Endothelial cell of umbilical vein (primary cell): ENCODE results near the gene DAGLB. TPM values are rescaled to one million over a fixed set of nuclear protein-coding genes. Genes with fewer than 3 reads are reported as not detected.
"Not testable (repeated sequence)": the region's sequence is repeated elsewhere in the genome, so short reads cannot be mapped to it uniquely, and the experiment has no call there.

Experiments used
- BruUV-seq: library from RNA; stranded (reverse); fragments of 400-500 nt; replicated peaks from 2 replicates; lab custom pipeline; 2021; lab: Mats Ljungman, UMichigan
- CTCF ChIA-PET: fragments of 300-600, 350-600 bp; sonication (Branson Sonifier 250); formaldehyde crosslinking; loops from one replicate; lab custom pipeline; 2021; ENCODE audit warnings: antibody characterized with exemption, inconsistent platforms; lab: Charles Lee
- POLR2A ChIA-PET: fragments of 300-600, 350-600 bp; sonication (Branson Sonifier 250); formaldehyde crosslinking; loops from one replicate; lab custom pipeline; 2021; ENCODE audit warnings: antibody characterized with exemption, inconsistent platforms; lab: Charles Lee
- DNase-seq: peaks from one replicate; pipeline ENCODE4 v3.0.0-alpha.2; 2011; ENCODE audit warnings: low read depth, low spot score
- FAIRE-seq: peaks from 2 replicates; lab custom pipeline; 2011; peaks lifted over from hg19 to GRCh38; lab: Jason Lieb, UNC
- H2AFZ ChIP-seq: 2 replicates; pipeline ENCODE4 v1.6.0; 2012; ENCODE audit warnings: low read depth, low read length, control low read depth, inconsistent platforms
- H3K27ac ChIP-seq: 2 replicates; pipeline ENCODE4 v1.5.1; 2011; ENCODE audit warnings: low read depth, mild to moderate bottlenecking, control low read depth, low read length, moderate library complexity; ENCODE audit not compliant: insufficient read depth
- H3K27me3 ChIP-seq, 2 experiments: 2 replicates each; pipeline versions ENCODE4 v1.6.0 to v1.6.1; 2011; ENCODE audit warnings: low read length in 2 of 2, mixed read lengths in 1 of 2; ENCODE audit not compliant: control insufficient read depth in 2 of 2, insufficient read depth in 2 of 2
- H3K36me3 ChIP-seq, 2 experiments: 2 replicates in 1 of 2; 3 replicates in 1 of 2; pipeline ENCODE4 v1.5.1; 2011; ENCODE audit warnings: low read length in 2 of 2, mild to moderate bottlenecking in 1 of 2, moderate library complexity in 1 of 2; ENCODE audit not compliant: control insufficient read depth in 2 of 2, insufficient read depth in 2 of 2; ENCODE audit errors: extremely low read depth in 1 of 2
- H3K4me1 ChIP-seq: 3 replicates; pipeline ENCODE4 v1.5.1; 2011; ENCODE audit warnings: mild to moderate bottlenecking, low read length; ENCODE audit not compliant: control insufficient read depth, insufficient read depth; ENCODE audit errors: extremely low read depth
- H3K4me2 ChIP-seq: 2 replicates; pipeline ENCODE4 v1.6.1; 2011; ENCODE audit warnings: low read length, control low read depth, mixed read lengths; ENCODE audit not compliant: insufficient read depth
- H3K4me3 ChIP-seq, 3 experiments: fragments of 200-600 bp in 1 of 3; sonication (generic), shearing (Covaris generic) in 1 of 3; replicated peaks in 1 of 3; 2 replicates each; pipeline ENCODE4 v1.5.1; 2011 to 2016; ENCODE audit warnings: control low read depth in 3 of 3, low read length in 3 of 3, mild to moderate bottlenecking in 2 of 3, inconsistent platforms in 1 of 3, low read depth in 1 of 3, moderate library complexity in 1 of 3; ENCODE audit not compliant: insufficient read depth in 1 of 3
- H3K79me2 ChIP-seq: 2 replicates; pipeline ENCODE4 v1.6.0; 2012; ENCODE audit warnings: low read length, inconsistent platforms; ENCODE audit not compliant: control insufficient read depth, insufficient read depth
- H3K9ac ChIP-seq: replicated peaks from 2 replicates; pipeline ENCODE3; 2011; ENCODE audit warnings: low read length, control low read depth; ENCODE audit not compliant: insufficient read depth; ENCODE audit errors: extremely low read depth
- H3K9me1 ChIP-seq: replicated peaks from 3 replicates; pipeline ENCODE4 v1.6.0; 2011; ENCODE audit warnings: mild to moderate bottlenecking, low read length; ENCODE audit not compliant: control insufficient read depth, insufficient read depth; ENCODE audit errors: extremely low read depth
- H3K9me3 ChIP-seq: replicated peaks from 2 replicates; pipeline ENCODE4 v1.5.1; 2012; ENCODE audit warnings: low read length, inconsistent platforms; ENCODE audit not compliant: control insufficient read depth, insufficient read depth
- H4K20me1 ChIP-seq: replicated peaks from 2 replicates; pipeline ENCODE3; 2011; ENCODE audit warnings: mild to moderate bottlenecking, low read length; ENCODE audit not compliant: control insufficient read depth, insufficient read depth; ENCODE audit errors: extremely low read depth
- EZH2 ChIP-seq: IDR thresholded peaks from 2 replicates; pipeline ENCODE4 v1.6.1; 2012; ENCODE audit warnings: borderline replicate concordance, low read depth, mild to moderate bottlenecking, moderate library complexity, low read length, inconsistent platforms; ENCODE audit not compliant: severe bottlenecking
- FOS ChIP-seq: IDR thresholded peaks from 2 replicates; pipeline ENCODE4 v1.6.1; 2011; ENCODE audit warnings: mild to moderate bottlenecking, low read length, moderate library complexity, borderline replicate concordance; ENCODE audit not compliant: insufficient read depth
- GATA2 ChIP-seq: IDR thresholded peaks from 2 replicates; pipeline ENCODE4 v1.7.0; 2011; ENCODE audit warnings: low read depth, mild to moderate bottlenecking, moderate library complexity, mixed read lengths, low read length; ENCODE audit not compliant: insufficient read length, insufficient read depth
- JUN ChIP-seq: IDR thresholded peaks from 2 replicates; pipeline ENCODE4 v1.6.1; 2011; ENCODE audit warnings: borderline replicate concordance, low read depth; ENCODE audit not compliant: insufficient read length, insufficient read depth
- MYC ChIP-seq: IDR thresholded peaks from one replicate; pipeline ENCODE4 v1.6.1; 2011; ENCODE audit warnings: mild to moderate bottlenecking, low read depth, low read length
- POLR2A ChIP-seq: IDR thresholded peaks from 2 replicates; pipeline ENCODE4 v1.6.1; 2012; ENCODE audit warnings: low read depth, mild to moderate bottlenecking, control low read depth, low read length
- POLR2AphosphoS5 ChIP-seq: IDR thresholded peaks from 2 replicates; pipeline ENCODE4 v1.6.1; 2012; ENCODE audit warnings: low read depth, mild to moderate bottlenecking, control low read depth, low read length, moderate library complexity; ENCODE audit not compliant: insufficient read depth
- dilution Hi-C: fragments of 300-500 bp; cut with MboI; formaldehyde crosslinking; loops from one replicate; pipeline ENCODE4 v1.15.0; 2019; ENCODE audit warnings: low sequenced_read_pairs; ENCODE audit not compliant: extremely low pct_ligation_motif_present
- intact Hi-C: fragments of 100-400 bp; cut with micrococcal nuclease; formaldehyde crosslinking; loops from one replicate; pipeline ENCODE4 v1.10.0; 2022
- polyA plus RNA-seq, 4 experiments: library from polyadenylated mRNA; depleted of rRNA in 3 of 4; stranded (reverse) in 3 of 4; unstranded in 1 of 4; fragments of >200 nt; gene quantifications; 2 replicates each; pipeline versions ENCODE4 v1.2.1 to v1.2.3, GENCODE V29; 2011 to 2012; ENCODE audit warnings: missing spikeins in 1 of 4
- total RNA-seq: library from RNA; stranded (reverse); gene quantifications from 2 replicates; pipeline ENCODE4 v1.2.3, GENCODE V29; 2021
- TF ChIP-seq, protein P1 (sequence below): IDR thresholded peaks from 2 replicates; pipeline ENCODE4 v1.6.1; 2011; ENCODE audit not compliant: insufficient read depth, insufficient read length
- TF ChIP-seq, protein P2 (sequence below), 2 donors: IDR thresholded peaks; 1 replicate in 1 of 2; 2 replicates in 1 of 2; pipeline ENCODE4 v1.5.1; 2011; ENCODE audit warnings: low read length in 2 of 2, mild to moderate bottlenecking in 2 of 2, moderate library complexity in 2 of 2, control low read depth in 1 of 2, inconsistent platforms in 1 of 2, low read depth in 1 of 2; ENCODE audit not compliant: insufficient read depth in 1 of 2; ENCODE audit errors: extremely low read depth in 1 of 2

DAGLB gene
- total and polyA plus RNA-seq, 2 donors (not counting 3 experiments of a cell fraction or from before 2014, with no cell fraction given) = 28.2 to 48.2 TPM

DNA sequence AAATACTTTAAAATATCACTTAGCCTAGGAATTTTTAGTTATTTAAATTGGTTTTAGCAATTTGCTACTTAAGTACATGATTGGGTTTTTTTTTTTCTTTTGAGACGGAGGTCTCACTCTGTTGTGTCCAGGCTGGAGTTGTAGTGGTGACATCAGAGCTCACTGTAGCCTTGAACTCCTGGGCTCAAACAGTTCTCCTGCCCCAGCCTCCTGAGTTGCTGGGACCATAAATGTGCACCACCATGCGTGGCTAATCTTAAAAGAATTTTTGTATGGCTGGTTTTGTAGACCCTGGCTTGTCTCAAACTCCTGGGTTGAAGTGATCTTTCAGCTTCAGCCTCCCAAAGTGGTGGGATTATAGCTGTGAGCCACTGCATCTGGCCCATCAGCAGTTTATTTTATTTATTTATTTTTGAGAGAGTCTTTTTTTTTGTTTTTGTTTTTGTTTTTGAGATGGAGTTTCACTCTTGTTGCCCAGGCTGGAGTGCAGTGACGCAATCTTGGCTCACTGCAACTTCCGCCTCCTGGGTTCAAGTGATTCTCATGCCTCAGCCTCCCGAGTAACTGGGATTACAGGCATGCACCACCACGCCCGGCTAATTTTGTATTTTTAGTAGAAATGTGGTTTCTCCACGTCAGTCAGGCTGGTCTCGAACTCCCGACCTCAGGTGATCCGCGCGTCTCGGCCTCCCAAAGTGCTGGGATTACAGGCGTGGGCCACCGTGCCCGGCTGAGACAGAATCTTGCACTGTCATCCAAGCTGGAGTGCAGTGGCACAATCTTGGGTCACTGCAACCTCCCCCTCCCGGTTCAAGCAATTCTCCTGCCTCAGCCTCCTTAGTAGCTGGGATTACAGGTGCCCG, 47.3 kb downstream of the DAGLB start:
- H4K20me1 ChIP-seq, dilution Hi-C loops, intact Hi-C loops, H2AFZ ChIP-seq, H3K9ac ChIP-seq, H3K27me3 ChIP-seq, FAIRE-seq, H3K9me1 ChIP-seq, DNase-seq, H3K4me1 ChIP-seq, H3K9me3 ChIP-seq, H3K4me3 ChIP-seq, BruUV-seq, H3K27ac ChIP-seq, H3K4me2 ChIP-seq: not testable (repeated sequence)
- CTCF ChIA-PET = interaction anchor here (0.9 kb wide), 1 partner anchor 15 kb away, joined by 3 read pairs; no protein-coding TSS in a partner anchor
- H3K79me2 ChIP-seq = peaks cover 71% of the 10 kb centered on the region
- peaks cover 13 to 19% of the 10 kb centered on the region in 2 experiments for H3K36me3 ChIP-seq
- POLR2A ChIA-PET = interaction anchor here (0.6 kb wide), 1 partner anchor 27 kb away, joined by 6 read pairs; no protein-coding TSS in a partner anchor

DNA sequence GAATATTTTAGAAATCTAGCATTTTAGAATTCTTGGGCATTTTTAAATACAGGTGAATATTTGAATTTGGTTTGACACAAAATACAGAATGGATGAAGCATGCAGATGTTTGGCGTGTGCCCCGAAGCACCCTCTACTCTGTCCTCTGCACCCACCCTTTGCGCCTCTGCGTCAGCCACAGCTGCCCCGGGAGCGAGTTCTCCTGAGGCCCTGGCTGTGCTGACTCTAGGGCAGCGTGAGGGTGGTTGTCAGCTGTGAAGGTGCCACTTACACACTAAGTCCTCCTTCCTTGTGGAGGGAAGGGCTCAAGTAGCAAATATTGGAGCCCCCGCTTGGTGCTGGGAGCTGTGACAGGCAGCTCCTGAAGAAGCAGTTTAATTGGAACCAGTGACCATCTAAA, 48.4 kb downstream of the DAGLB start:
- TF ChIP-seq FOS = no peak
- TF ChIP-seq, protein P1, sequence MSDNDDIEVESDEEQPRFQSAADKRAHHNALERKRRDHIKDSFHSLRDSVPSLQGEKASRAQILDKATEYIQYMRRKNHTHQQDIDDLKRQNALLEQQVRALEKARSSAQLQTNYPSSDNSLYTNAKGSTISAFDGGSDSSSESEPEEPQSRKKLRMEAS = no peak
- no peak for TF ChIP-seq MYC
- no peak for TF ChIP-seq GATA2
- TF ChIP-seq JUN = no peak
- no peak for TF ChIP-seq EZH2
- TF ChIP-seq POLR2A = no peak
- no peak for TF ChIP-seq POLR2AphosphoS5
- TF ChIP-seq, protein P2, sequence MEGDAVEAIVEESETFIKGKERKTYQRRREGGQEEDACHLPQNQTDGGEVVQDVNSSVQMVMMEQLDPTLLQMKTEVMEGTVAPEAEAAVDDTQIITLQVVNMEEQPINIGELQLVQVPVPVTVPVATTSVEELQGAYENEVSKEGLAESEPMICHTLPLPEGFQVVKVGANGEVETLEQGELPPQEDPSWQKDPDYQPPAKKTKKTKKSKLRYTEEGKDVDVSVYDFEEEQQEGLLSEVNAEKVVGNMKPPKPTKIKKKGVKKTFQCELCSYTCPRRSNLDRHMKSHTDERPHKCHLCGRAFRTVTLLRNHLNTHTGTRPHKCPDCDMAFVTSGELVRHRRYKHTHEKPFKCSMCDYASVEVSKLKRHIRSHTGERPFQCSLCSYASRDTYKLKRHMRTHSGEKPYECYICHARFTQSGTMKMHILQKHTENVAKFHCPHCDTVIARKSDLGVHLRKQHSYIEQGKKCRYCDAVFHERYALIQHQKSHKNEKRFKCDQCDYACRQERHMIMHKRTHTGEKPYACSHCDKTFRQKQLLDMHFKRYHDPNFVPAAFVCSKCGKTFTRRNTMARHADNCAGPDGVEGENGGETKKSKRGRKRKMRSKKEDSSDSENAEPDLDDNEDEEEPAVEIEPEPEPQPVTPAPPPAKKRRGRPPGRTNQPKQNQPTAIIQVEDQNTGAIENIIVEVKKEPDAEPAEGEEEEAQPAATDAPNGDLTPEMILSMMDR (IDR thresholded peaks at IDR 0.05; ENCODE audit: extremely low read depth in 1 of 2, insufficient read depth in 1 of 2, low read depth in 1 of 2, low read length in 2 of 2) = no peak
- Histone ChIP-seq H3K9ac (no peak overlapping the region), H3K4me2 (no peak overlapping the region), H3K9me1 (no peaks in the 10 kb centered on the region), H3K27me3 (no peaks in the 10 kb centered on the region), H3K27ac (no peak overlapping the region), H3K4me3 (no peak overlapping the region), H3K4me1 (no peaks in the 10 kb centered on the region), H3K9me3 (no peaks in the 10 kb centered on the region), H3K36me3 (peaks cover 12 to 19% of the 10 kb centered on the region in 2 experiments), H4K20me1 (peaks cover 6% of the 10 kb centered on the region), H3K79me2 (peaks cover 81% of the 10 kb centered on the region), H2AFZ (no peak overlapping the region)
- ChIA-PET POLR2A (interaction anchor here (1.1 kb wide), 1 partner anchor 14 kb away, joined by 4 read pairs; no protein-coding TSS in a partner anchor), CTCF (interaction anchor here (0.9 to 1.0 kb wide), 2 partner anchors 14 to 42 kb away, joined by 3 read pairs; no protein-coding TSS in a partner anchor)
- no peak for DNase-seq
- BruUV-seq = no TSS peak
- dilution Hi-C loops (no loop called here), intact Hi-C loops (no loop called here)
- no peak for FAIRE-seq
